ENCODE results near the gene LHPP.

Gene LHPP

GRCh38 chr10:124596116-124596785 lies 134.6 kb downstream of the LHPP start:
- no peak for DNase-seq (ENCODE audit: low read depth)

- no peak for DNase-seq (ENCODE audit: low read depth)
These were observed 135.6 kb downstream of the LHPP start for GRCh38 chr10:124596962-124597845.

DNA sequence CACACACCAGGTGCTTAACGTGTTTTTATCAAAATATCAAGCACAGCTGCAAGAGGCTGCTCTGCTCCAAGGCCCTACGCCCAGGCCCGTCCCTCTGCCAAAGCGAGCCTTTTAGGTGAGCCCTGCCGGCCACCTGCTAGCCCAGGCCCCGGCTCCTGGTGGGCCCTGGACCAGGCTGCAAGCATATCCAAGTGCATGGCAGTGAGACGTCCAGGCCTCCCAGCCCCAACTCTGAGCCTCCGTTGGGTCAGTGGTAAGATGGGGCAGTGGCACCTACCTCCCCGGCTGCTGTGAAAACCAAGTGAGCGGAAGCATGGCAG lies 136.2 kb downstream of the LHPP start:
- no peak for DNase-seq (ENCODE audit: low read depth)

GRCh38 chr10:124598196-124598595 lies 136.6 kb downstream of the LHPP start:
- no peak for DNase-seq (ENCODE audit: low read depth)

GRCh38 chr10:124598773-124599587 lies 137.4 kb downstream of the LHPP start:
- DNase-seq (ENCODE audit: low read depth) = no peak

GRCh38 chr10:124599588-124600050 lies 138.0 kb downstream of the LHPP start:
- DNase-seq (ENCODE audit: low read depth) = no peak

DNA sequence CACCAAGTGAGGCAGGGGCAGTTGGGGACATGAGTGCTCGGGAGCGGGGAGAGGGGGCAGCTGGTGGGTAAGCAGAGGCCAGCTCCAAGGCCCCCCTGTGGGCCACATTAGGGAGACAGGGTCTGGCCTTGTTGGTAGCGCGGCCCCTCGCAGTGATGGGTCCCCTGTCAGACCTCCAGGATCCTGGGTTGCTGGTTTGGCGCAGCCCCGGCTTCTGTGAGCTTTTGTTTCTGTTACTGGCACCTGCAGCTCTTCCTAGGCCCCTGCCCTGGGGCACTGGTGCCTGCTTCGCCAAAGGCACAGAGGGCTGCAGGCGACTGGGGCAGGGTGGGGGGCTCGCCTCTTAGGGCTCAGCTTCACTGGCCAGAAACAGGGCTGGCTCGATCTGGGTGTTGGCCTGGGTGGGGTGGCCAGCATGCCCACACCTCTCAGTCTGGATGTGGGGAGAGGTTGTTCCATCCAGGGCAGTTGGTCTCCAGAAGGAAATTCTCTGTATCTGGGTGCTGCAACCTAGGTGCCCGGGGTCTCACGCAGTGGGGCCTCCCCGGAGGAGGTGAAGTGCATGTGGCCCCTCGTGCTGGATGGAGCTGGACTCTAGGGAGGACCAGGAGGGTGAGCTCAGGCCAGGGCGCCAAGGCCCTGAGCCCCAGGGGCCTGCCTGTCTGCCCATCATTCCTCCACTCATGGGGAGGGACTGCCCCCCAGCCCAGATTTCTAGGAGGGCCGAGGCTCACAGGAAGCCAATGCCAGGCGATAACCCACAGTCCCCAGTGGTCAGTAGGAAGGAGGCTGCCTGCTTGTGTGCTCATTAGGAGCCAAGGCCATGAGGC lies 138.6 kb downstream of the LHPP start:
- no peak for DNase-seq (ENCODE audit: low read depth)

DNA sequence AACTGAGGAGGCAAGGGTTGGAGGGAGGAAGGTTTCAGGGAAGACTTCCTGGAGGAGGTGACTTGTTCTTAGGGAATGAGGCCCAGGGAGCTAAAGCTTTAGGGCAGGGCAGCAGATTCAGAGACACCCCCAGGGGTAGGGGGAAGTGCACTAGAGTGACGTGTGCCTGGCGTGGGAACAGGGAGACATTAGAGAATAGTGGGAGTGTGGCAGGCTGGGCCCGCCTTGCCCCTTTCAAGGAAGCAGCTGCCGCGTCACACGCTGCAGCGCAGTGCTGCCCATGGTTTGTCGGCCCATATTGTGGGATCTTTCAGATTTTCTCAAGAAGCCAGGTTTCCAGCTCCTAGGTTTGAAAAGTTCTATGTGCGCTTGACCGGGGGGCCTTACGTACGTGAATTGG lies 139.4 kb downstream of the LHPP start:
- DNase-seq (ENCODE audit: low read depth) = no peak

DNA sequence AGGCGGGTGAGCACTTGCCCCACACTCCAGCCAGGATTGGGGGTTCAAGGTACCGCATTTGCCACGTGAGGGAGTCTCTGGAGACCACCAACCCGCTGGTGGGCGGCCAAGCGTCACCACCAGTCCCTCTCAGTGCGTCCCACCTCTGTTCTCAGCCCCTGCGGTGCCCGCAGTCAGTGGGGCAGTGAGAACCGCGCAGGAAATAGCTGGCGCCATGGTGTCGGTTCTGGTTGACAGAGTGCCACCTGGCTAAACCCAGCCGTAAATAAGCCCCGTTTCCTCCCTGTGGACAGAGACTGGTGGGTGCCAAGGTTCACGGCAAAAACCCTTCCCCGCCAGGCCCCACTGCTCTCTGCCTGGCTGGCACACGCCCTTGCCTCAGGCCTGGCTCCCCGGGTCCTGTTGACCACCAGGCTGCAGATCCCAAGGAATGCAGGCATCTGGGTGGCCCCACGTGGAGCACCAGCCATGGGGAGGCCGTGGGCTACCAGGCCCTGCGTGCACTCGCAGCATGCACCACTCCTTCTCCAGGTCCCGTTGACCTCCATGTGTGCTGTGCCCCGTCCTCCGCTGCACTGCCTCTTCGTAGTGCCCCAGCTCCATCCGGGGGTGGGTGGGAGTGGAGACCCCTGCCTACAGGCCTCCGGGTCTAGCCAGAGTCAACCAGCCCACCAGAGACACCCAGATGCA lies 140.0 kb downstream of the LHPP start:
- DNase-seq (ENCODE audit: low read depth) = no peak

GRCh38 chr10:124602121-124602561 lies 140.5 kb downstream of the LHPP start:
- DNase-seq (ENCODE audit: low read depth) = no peak

DNA sequence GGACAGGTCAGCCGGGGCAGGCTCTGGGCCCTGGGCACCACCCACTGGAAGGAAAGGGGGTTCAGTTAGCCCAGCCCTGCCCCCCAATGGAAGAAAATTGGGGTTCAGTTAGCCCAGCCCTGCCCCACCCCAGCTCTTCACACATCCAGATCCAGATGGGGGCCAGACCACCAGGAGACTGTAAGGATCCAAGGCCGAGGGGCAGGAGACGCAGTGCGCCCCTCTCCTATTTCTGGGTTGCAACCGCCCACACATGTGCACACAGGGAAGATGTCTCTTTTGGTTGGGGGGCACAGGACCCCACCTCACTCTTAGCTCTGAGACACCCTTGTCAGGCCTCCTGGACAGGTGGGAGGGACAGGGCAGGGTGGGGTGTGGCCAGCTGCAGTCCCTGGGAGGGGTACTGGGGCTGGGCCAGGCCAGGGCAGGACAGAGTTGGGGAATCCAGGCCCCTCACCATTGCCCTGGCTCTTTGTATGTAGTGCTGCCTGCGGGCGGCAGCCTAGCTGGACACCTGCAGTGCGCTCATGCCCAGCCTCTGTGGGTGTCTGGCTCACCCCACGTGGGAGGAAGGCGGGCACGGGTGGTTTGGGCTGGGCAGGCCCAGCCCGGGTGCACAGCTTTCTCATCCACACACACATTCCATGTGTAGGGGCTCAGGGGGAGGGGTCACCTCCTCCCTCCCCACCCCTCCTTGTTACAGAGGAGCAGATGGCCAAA lies 141.2 kb downstream of the LHPP start:
- DNase-seq (ENCODE audit: low read depth) = no peak

- DNase-seq (ENCODE audit: low read depth) = no peak
These were observed 142.0 kb downstream of the LHPP start for GRCh38 chr10:124603376-124604213.

DNA sequence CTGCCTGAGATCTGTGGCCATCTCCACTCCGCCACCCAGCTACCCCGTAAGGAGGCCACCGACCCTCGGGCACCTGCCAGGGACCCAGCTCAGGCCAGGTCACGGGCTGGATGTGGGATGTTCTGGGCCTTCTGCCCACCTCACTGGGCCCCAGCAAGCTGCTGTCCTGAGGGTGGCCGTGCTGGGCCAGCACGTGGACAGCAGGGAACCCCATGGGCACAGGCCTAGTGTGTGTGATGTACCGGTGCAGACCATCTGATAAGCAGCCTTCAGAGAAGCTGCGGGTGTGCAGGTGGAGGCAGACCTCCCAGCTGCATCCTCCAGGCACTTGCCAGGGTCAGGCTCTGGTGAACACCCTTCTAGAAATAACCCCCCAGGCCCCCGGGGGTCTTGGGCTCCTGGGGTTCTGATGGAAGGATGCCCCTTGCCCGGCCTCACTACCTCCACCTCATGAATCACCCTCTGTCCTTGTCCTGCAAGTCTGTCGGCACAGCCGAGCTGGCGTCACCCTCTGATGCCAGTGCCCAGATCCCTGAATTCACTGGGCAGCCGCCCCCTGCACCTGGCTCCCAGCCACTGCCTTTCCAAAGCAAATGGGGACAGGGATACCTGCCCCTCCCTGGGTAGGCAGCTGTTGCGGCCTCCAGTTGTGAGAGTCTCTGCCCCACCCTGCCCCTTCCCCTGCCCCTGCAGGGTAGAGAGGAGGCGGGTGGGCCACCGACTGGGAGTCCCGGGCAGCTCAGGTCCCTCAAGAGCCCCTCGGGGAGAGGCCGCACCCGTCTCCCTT lies 142.8 kb downstream of the LHPP start:
- DNase-seq (ENCODE audit: low read depth) = no peak

- DNase-seq (ENCODE audit: low read depth) = no peak
These were observed 143.4 kb downstream of the LHPP start for GRCh38 chr10:124605001-124605370.

- DNase-seq (ENCODE audit: low read depth) = no peak
These were observed 143.8 kb downstream of the LHPP start for GRCh38 chr10:124605481-124605855.

DNA sequence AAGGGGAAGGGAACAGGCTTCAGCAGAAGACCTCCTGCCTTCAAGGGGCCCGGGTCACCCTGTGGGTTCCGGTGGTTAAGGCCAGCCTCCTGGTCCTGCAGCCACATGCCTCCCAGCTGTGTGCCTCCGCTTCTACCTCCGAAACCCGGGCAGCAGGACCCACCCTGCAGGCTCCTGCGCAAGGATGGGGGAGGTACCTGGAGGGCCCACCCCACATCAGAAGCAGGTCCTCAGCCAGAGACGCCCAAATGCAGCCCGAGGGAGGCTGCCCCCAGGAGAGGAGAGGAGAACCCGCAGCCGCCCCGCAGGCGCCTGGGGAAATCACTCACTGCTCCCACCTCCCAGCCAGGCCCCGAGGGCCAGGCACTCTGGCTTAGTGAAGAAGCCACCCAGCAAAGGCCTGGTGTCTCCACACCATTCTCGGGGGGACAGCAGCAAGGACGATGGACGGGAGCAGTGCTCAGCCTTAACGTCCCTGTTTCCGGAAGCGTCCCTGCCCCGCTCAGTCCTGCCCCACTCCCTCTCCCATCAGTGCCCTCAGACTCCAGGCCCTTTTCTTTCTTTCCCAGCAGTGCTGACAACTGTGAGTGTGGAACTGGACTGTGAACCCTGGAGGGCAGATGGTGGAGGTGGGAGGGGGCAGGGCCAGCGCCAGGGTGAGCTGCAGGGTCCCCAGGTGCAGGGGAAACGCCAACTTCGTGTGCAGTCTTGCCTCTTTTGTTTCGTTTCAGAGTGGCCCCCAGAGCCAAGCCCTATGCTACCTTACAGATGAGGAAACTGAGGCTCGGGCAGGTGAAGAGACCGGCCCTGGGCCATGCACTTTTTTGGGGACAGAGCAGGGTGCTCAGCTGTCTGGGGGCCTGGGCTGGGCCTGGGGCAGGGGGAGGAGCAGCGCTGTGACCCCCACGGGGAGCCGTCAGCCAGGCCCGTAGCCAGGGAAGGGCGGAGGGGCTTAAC lies 144.5 kb downstream of the LHPP start:
- DNase-seq (ENCODE audit: low read depth) = no peak

DNA sequence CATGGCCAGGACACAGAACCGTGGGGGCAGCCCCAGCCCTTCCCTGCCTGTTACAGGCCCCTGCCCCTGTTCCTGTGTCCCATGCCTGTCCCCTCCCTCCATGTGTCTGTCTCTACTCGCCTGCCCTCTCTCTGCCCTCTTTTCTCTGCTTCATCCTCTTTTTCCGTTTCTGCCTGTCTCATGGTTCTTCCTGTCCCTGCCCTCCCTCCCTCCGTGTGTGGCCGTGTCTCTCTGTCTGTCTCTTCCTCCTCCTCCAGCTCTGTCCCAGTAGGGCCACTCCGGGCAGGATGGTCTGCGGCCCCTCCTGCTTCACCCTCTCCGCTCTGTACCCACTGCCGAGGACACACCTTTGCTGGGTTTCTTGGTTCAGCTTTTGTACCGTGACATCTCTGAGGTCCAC lies 145.2 kb downstream of the LHPP start:
- DNase-seq (ENCODE audit: low read depth) = no peak

GRCh38 chr10:124607693-124608092 lies 146.1 kb downstream of the LHPP start:
- no peak for DNase-seq (ENCODE audit: low read depth)

All from amniotic epithelial cell (primary cell).